H9 (cell line): ENCODE data around the gene RALGAPA1. TPM values are rescaled to one million over a fixed set of nuclear protein-coding genes. Genes with fewer than 3 reads are reported as not detected.
"Not testable (repeated sequence)": the region's sequence is repeated elsewhere in the genome, so short reads cannot be mapped to it uniquely, and the experiment has no call there.

Source experiments
- DNase-seq: peaks from one replicate; pipeline ENCODE4 v3.0.0-alpha.2; 2017
- H2AFZ ChIP-seq: one replicate; pipeline ENCODE4 v1.6.1; 2013; ENCODE audit warnings: mild to moderate bottlenecking, low read length, control low read depth, moderate library complexity
- H2AK5ac ChIP-seq: 2 replicates; pipeline ENCODE4 v1.6.1; 2013; ENCODE audit warnings: low read length, control low read depth, mixed read lengths; ENCODE audit not compliant: insufficient read length
- H2BK120ac ChIP-seq: one replicate; pipeline ENCODE4 v1.6.1; 2013; ENCODE audit warnings: low read depth, mild to moderate bottlenecking, low read length, control low read depth, inconsistent platforms; ENCODE audit not compliant: poor library complexity, severe bottlenecking
- H2BK12ac ChIP-seq: 2 replicates; pipeline ENCODE4 v1.6.1; 2013; ENCODE audit warnings: low read length, control low read depth, mixed read lengths, low read depth; ENCODE audit not compliant: insufficient read length
- H2BK15ac ChIP-seq: 2 replicates; pipeline ENCODE4 v1.6.1; 2013; ENCODE audit warnings: low read depth, low read length, control low read depth
- H2BK20ac ChIP-seq: one replicate; pipeline ENCODE4 v1.6.1; 2013; ENCODE audit warnings: low read depth, mild to moderate bottlenecking, low read length, control low read depth, inconsistent platforms; ENCODE audit not compliant: poor library complexity, severe bottlenecking
- H2BK5ac ChIP-seq: 2 replicates; pipeline ENCODE4 v1.6.1; 2013; ENCODE audit warnings: low read length, control low read depth, mixed read lengths; ENCODE audit not compliant: insufficient read length
- H3K14ac ChIP-seq: 2 replicates; pipeline ENCODE4 v1.6.1; 2013; ENCODE audit warnings: low read length, control low read depth; ENCODE audit not compliant: insufficient read depth
- H3K18ac ChIP-seq: 2 replicates; pipeline ENCODE4 v1.6.1; 2013; ENCODE audit warnings: low read depth, mild to moderate bottlenecking, mixed read lengths, low read length, control low read depth; ENCODE audit not compliant: insufficient read length
- H3K23ac ChIP-seq: 2 replicates; pipeline ENCODE4 v1.6.1; 2013; ENCODE audit warnings: low read length, control low read depth, mixed read lengths, low read depth; ENCODE audit not compliant: insufficient read length
- H3K23me2 ChIP-seq: 2 replicates; pipeline ENCODE4 v1.6.1; 2013; ENCODE audit warnings: low read depth, mild to moderate bottlenecking, mixed read lengths, low read length, control low read depth; ENCODE audit not compliant: insufficient read length, poor library complexity, severe bottlenecking
- H3K27ac ChIP-seq: 2 replicates; pipeline ENCODE4 v1.5.1; 2013; ENCODE audit warnings: low read length, control low read depth, mixed read lengths, low read depth; ENCODE audit not compliant: insufficient read length
- H3K27me3 ChIP-seq: 2 replicates; pipeline ENCODE4 v1.6.1; 2013; ENCODE audit warnings: low read length, control low read depth, inconsistent platforms; ENCODE audit not compliant: insufficient read depth
- H3K4ac ChIP-seq: 2 replicates; pipeline ENCODE4 v1.6.1; 2013; ENCODE audit warnings: low read depth, mild to moderate bottlenecking, control low read depth, inconsistent platforms, low read length, moderate library complexity
- H3K4me1 ChIP-seq: 2 replicates; pipeline ENCODE4 v1.6.1; 2013; ENCODE audit warnings: low read length, control low read depth, inconsistent platforms; ENCODE audit not compliant: insufficient read depth
- H3K4me2 ChIP-seq: 2 replicates; pipeline ENCODE4 v1.6.1; 2013; ENCODE audit warnings: low read length, control low read depth, mixed read lengths; ENCODE audit not compliant: insufficient read length, insufficient read depth
- H3K56ac ChIP-seq: 2 replicates; pipeline ENCODE4 v1.6.1; 2013; ENCODE audit warnings: low read depth, mild to moderate bottlenecking, mixed read lengths, low read length, control low read depth; ENCODE audit not compliant: insufficient read length
- H3K79me1 ChIP-seq: 2 replicates; pipeline ENCODE4 v1.6.1; 2013; ENCODE audit warnings: low read depth, mild to moderate bottlenecking, moderate library complexity, low read length, control low read depth, inconsistent platforms; ENCODE audit not compliant: insufficient read depth, poor library complexity, severe bottlenecking
- H3K79me2 ChIP-seq: 2 replicates; pipeline ENCODE4 v1.6.1; 2013; ENCODE audit warnings: low read length, control low read depth, inconsistent platforms; ENCODE audit not compliant: insufficient read depth
- H3K9ac ChIP-seq: 2 replicates; pipeline ENCODE4 v1.6.1; 2013; ENCODE audit warnings: low read length, control low read depth, mixed read lengths; ENCODE audit not compliant: insufficient read length; ENCODE audit errors: extremely low read depth
- H3K9me3 ChIP-seq: one replicate; pipeline ENCODE4 v1.6.1; 2013; ENCODE audit warnings: low read depth, low read length, inconsistent platforms; ENCODE audit not compliant: control insufficient read depth
- H3T11ph ChIP-seq: one replicate; pipeline ENCODE4 v1.6.1; 2013; ENCODE audit warnings: mild to moderate bottlenecking, low read length, control low read depth, inconsistent platforms
- H4K20me1 ChIP-seq: one replicate; pipeline ENCODE4 v1.6.1; 2013; ENCODE audit not compliant: control insufficient read depth, insufficient read length, insufficient read depth
- H4K5ac ChIP-seq: 2 replicates; pipeline ENCODE4 v1.6.1; 2013; ENCODE audit warnings: low read depth, mild to moderate bottlenecking, mixed read lengths, low read length, control low read depth; ENCODE audit not compliant: insufficient read length
- H4K8ac ChIP-seq: replicated peaks from 2 replicates; pipeline ENCODE4 v1.6.1; 2013; ENCODE audit warnings: low read length, control low read depth, mixed read lengths, low read depth; ENCODE audit not compliant: insufficient read length
- H4K91ac ChIP-seq: 2 replicates; pipeline ENCODE4 v1.6.1; 2013; ENCODE audit warnings: low read depth, mild to moderate bottlenecking, moderate library complexity, mixed read lengths, low read length, control low read depth; ENCODE audit not compliant: insufficient read length
- H3K27ac Mint-ChIP-seq, 3 experiments: 2 replicates in 2 of 3; 3 replicates in 1 of 3; pipeline ENCODE4 v1.8.0; 2020 to 2021; ENCODE audit warnings: mixed read lengths in 3 of 3, mild to moderate bottlenecking in 1 of 3, moderate library complexity in 1 of 3
- H3K27me3 Mint-ChIP-seq: 2 replicates; pipeline ENCODE4 v1.8.0; 2021; ENCODE audit warnings: low read depth, mild to moderate bottlenecking, moderate library complexity, mixed read lengths
- H3K36me3 Mint-ChIP-seq, 3 experiments: 2 replicates in 2 of 3; 3 replicates in 1 of 3; pipeline ENCODE4 v1.8.0; 2020 to 2021; ENCODE audit warnings: low read depth in 3 of 3, mixed read lengths in 3 of 3; ENCODE audit not compliant: insufficient read depth in 1 of 3
- H3K4me1 Mint-ChIP-seq, 2 experiments: 2 replicates each; pipeline ENCODE4 v1.8.0; 2020; ENCODE audit warnings: mixed read lengths in 2 of 2
- H3K4me3 Mint-ChIP-seq, 2 experiments: 2 replicates in 1 of 2; 3 replicates in 1 of 2; pipeline ENCODE4 v1.8.0; 2020 to 2021; ENCODE audit warnings: mild to moderate bottlenecking in 2 of 2, mixed read lengths in 2 of 2, moderate library complexity in 1 of 2
- H3K9me3 Mint-ChIP-seq, 2 experiments: 2 replicates in 1 of 2; 3 replicates in 1 of 2; pipeline ENCODE4 v1.8.0; 2020; ENCODE audit warnings: mild to moderate bottlenecking in 2 of 2, mixed read lengths in 2 of 2, moderate library complexity in 1 of 2
- CTCF ChIP-seq: fragments of 200-600 bp; sonication (generic); conservative IDR thresholded peaks from 3 replicates; pipeline ENCODE4 v1.8.0; 2021; ENCODE audit warnings: antibody characterized with exemption, mild to moderate bottlenecking
- WGBS: extraction: QIAGEN DNeasy Blood & Tissue Kit; methylation state at CpG from one replicate; pipeline ENCODE4 v1.1.7; 2013; ENCODE audit warnings: missing lambda C conversion rate, low lambda C conversion rate, mixed read lengths; ENCODE audit not compliant: insufficient read length; ENCODE audit errors: extremely low coverage; 5-methylcytosine and 5-hydroxymethylcytosine counted together
- long read RNA-seq: library from polyadenylated mRNA; unstranded; transcript quantifications from one replicate; pipeline ENCODE4 v2.0.0, GENCODE V29; 2020
- total RNA-seq: library from RNA; stranded (reverse); gene quantifications from 2 replicates; pipeline ENCODE4 v1.2.1, GENCODE V29; 2021

RALGAPA1 gene
- total RNA-seq: 25.8 and 29.8 TPM in 2 replicates
- long read RNA-seq, partial matches to known transcripts: 7 of 11 reads
- long read RNA-seq, other reads (novel, unspliced or antisense): 4 of 11 reads

DNA sequence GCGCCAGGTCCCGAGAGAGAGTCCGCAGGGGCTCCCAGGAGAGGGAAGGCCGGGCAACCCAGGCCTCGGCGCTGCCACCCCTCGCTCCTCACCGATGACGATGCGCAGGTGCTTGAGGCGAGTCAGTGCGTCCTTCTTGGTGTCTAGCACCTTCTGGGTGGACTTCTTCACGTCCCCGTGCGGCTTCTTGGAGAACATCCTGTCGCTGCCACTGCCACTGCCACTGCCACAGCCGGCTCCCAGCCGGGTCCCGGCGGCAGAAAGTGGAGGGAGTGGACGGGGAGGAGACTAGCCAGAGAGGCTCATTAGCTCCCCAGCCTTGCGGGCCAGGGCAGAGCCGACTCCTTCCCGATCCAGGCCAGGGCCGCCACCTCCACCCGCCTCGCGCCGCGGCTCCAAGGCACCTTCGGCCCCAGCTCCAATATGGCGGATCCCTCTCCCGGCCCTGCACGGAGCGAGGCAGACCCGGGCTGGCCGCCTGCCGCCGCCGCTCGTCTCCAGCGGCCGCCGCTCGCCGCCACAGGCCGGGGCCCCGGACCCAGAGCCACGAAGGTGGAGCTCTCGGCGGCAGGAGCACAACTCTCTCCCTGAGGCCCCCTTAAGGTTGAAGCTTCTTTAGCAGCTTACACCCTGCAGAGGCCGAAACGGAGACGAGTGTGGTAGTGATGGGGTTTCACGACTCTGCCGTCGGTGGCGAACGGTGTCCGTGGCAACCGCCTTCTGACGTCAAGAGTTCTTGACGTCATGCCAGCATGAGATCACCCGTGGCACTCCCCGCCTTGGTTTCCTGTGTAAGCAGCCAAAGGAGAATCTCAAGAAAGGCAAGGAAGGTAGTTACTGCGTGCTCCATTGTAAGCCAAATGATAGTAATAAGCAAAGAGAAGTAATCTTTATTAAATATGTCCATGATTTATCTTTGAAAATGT is at the start of gene RALGAPA1:
Gene RALGAPA1 (minus strand): TSS at position 658 of the 926 bp plus-strand sequence. CDS start 460 bp downstream, at position 198.
- H2AFZ ChIP-seq, H3K23me2 ChIP-seq: not testable (repeated sequence)
- no CpG with 5 or more reads among the region's 66 CpGs for WGBS

More for the DNA sequence above, at the start of gene RALGAPA1:
- H4K5ac ChIP-seq, H2BK20ac ChIP-seq, H3K9me3 ChIP-seq, H2AK5ac ChIP-seq, H2BK5ac ChIP-seq, H2BK15ac ChIP-seq, H3T11ph ChIP-seq, H3K27ac ChIP-seq, H2BK12ac ChIP-seq, H3K9me3 Mint-ChIP-seq, H3K27me3 Mint-ChIP-seq, H3K36me3 Mint-ChIP-seq, H4K91ac ChIP-seq, H3K4ac ChIP-seq, H3K23ac ChIP-seq, H3K27me3 ChIP-seq, H3K79me2 ChIP-seq, H4K8ac ChIP-seq, H3K56ac ChIP-seq, H3K4me1 ChIP-seq, H2BK120ac ChIP-seq, H3K79me1 ChIP-seq, H4K20me1 ChIP-seq: not testable (repeated sequence)
- Histone ChIP-seq H3K14ac (peak within 1 kb of the TSS; percentile 87), H3K18ac (peak within 1 kb of the TSS; percentile 84), H3K4me2 (peak within 1 kb of the TSS; percentile 93), H3K9ac (peak within 1 kb of the TSS; percentile 88)
- H3K4me3 Mint-ChIP-seq: peak within 1 kb of the TSS; percentile 85 to 95
- peaks cover 15 to 17% of the 10 kb centered on the region in 2 experiments for H3K4me1 Mint-ChIP-seq
- peak within 1 kb of the TSS; percentile 51 to 94 (median 93); a peak in 5 of 7 replicates for H3K27ac Mint-ChIP-seq
- DNase-seq: peak; percentile 93
- TF ChIP-seq CTCF: peak; percentile 51; the same call in 2 of the 3 replicates
